GM19193 (cell line): ENCODE results near the gene KYAT1.
A peak's percentile ranks its signal among the peaks of the same experiment; 100 is the strongest.

Experiments used
- POLR2A ChIP-seq: IDR thresholded peaks from 4 replicates; pipeline ENCODE4 v1.6.1; 2011; ENCODE audit not compliant: insufficient read depth, insufficient read length; ENCODE audit errors: extremely low read depth

Gene KYAT1

GRCh38 chr9:128881884-128882676 lies at the start of gene KYAT1, which contains the start of gene LRRC8A:
TSS of gene KYAT1 (minus strand) at chr9:128881950. CDS start at chr9:128845405, 36,545 bp downstream.
TSS of gene LRRC8A (plus strand) at chr9:128882133. CDS start at chr9:128907165, 25,032 bp downstream.
- peak; percentile 75 for TF ChIP-seq POLR2A

- no peak for TF ChIP-seq POLR2A
Measured at GRCh38 chr9:128929560-128929959, 47.8 kb upstream of the KYAT1 start.

DNA sequence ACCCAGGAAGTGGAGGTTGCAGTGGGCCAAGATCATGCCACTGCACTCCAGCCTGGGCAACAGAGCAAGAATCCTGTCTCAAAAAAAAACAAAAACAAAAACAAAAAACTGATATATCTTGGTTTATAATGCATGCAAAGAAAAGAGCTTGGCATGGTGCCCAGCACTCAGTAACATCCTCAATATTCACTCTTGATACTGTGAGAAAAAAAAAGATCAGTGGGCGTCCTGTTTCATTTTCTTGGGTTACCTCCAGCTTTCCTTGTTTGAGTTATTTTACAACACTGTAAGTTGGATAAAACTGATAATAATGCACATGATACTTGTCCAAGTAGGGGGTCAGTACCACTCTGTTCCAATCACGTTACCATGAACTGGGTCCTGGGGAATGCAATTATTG lies 46.9 kb upstream of the KYAT1 start:
- TF ChIP-seq POLR2A = no peak

DNA sequence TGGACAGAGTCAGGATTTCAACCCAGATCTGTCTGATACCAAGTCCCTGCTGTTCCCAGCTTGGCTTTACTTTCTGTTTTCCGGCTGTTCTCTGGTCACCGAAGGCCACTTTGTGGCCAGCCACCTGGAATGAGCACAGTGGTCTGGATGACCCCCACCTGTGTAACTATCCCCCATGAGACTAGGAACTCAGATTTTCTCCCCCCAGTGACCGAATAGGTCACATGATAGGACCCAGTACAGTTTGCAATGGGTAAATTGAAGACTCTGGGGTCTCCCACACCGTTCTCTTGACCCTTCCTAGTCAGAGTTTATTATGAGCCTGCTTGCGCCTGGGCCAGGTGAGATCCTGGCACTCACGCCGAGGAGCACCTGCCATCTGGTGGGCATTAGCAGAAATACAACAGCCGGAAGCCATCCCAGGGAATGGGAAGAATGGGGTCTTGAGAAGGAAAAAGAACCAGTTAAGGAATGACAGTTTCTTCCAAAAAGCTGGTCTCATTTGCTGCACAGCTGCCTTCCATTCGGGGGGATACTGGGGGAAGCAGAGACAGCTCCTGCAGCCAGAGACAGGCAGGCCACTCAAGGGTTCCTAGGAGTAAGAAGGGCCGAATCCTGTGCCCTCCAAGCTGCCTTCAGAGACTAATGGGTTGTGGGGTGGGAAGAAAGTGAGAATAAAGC lies 46.1 kb upstream of the KYAT1 start:
- no peak for TF ChIP-seq POLR2A

DNA sequence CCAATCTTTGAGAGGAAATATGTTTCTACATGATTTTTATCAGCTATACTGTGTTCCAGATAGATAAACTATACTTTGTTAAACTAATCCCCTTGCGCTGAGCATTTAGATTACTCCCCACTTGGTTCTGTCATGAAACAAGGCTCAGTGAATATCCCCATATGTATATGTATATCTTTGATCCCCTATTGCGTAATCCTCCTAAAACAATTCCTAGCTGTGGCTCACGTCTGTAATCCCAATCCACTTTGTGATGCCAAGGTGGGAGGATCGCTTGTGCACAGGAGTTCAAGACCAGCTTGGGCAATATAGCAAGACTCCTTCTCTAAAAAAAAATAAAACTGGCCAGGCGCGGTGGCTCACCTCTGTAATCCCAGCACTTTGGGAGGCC lies 41.7 kb upstream of the KYAT1 start:
- no peak for TF ChIP-seq POLR2A

GRCh38 chr9:128921881-128922763 lies 40.4 kb upstream of the KYAT1 start:
- TF ChIP-seq POLR2A = no peak

DNA sequence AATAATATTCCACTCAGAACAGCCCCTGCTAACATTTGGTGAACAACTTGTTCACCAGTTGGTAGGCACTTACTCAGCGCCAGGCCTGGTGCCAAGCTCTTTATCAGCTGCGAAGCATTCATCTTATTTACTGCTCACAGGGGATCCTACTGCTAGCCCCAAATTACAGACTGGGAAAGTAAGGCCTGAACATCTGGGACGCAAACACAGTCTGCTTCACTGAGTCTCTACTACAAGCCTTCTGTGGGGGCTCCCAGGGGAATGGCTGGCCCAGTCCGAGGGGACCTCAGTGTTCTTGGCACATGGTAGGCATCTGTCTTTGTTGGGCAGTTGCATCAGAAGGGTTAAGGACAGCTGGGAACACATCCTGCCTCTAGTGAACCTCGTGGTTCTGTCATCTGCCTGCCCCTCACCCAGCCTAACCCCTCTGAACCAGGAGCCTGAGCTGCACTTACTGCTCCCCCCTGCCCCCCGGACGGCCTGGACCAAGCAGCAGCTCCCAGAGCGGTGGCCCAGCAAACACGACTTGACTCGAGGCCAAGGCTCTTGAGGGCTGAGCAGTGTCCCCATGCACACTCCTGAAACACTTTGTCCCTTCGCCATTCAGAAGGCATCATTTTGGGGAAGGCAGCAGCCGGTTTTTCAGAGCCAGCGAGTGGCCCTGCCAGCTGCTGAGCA lies 38.8 kb upstream of the KYAT1 start, which contains the start of gene PHYHD1:
Gene PHYHD1 (plus strand): TSS at position 602 of the 678 bp plus-strand sequence. CDS start 1,342 bp downstream, outside the sequence.
- no peak for TF ChIP-seq POLR2A

- TF ChIP-seq POLR2A = no peak
Measured at GRCh38 chr9:128919402-128920089, 37.8 kb upstream of the KYAT1 start.

GRCh38 chr9:128918921-128919320 lies 37.2 kb upstream of the KYAT1 start:
- TF ChIP-seq POLR2A = no peak

- no peak for TF ChIP-seq POLR2A
Measured at GRCh38 chr9:128917151-128917849, 35.5 kb upstream of the KYAT1 start.

DNA sequence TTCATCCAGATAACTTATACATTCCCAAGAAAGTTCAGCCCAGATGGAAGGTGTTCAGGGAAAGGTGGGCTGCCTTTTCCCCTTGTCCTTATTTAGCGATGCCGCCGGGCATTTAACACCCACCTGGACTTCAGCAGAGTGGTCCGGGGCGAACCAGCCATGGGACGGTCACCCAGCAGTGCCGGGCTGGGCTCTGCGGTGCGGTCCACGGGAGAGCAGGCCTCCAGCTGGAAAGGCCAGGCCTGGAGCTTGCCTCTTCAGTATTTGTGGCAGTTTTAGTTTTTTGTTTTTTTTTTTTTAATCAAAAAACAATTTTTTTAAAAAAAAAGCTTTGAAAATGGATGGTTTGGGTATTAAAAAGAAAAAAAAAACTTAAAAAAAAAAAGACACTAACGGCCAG lies 35.0 kb upstream of the KYAT1 start:
- TF ChIP-seq POLR2A = no peak

DNA sequence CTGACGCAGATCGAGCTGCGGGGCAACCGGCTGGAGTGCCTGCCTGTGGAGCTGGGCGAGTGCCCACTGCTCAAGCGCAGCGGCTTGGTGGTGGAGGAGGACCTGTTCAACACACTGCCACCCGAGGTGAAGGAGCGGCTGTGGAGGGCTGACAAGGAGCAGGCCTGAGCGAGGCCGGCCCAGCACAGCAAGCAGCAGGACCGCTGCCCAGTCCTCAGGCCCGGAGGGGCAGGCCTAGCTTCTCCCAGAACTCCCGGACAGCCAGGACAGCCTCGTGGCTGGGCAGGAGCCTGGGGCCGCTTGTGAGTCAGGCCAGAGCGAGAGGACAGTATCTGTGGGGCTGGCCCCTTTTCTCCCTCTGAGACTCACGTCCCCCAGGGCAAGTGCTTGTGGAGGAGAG lies 34.5 kb upstream of the KYAT1 start:
- TF ChIP-seq POLR2A = no peak
